Dermis microvascular lymphatic vessel endothelial cell (primary cell): Measurements from ENCODE around the gene TIMP4. TPM values are rescaled to one million over a fixed set of nuclear protein-coding genes. Genes with fewer than 3 reads are reported as not detected.

Source experiments
- DNase-seq, 2 donors: peaks; one replicate each; pipeline versions ENCODE4 v3.0.0 to v3.0.0-alpha.2; 2010; ENCODE audit warnings: low read depth in 2 of 2
- total RNA-seq: library from RNA; depleted of rRNA; stranded (reverse); fragments of >200 nt; gene quantifications from 2 replicates; pipeline ENCODE4 v1.2.1, GENCODE V29; 2014

TIMP4 gene
- total RNA-seq, 1 donor from 2014 or later, result 0.64 TPM

DNA sequence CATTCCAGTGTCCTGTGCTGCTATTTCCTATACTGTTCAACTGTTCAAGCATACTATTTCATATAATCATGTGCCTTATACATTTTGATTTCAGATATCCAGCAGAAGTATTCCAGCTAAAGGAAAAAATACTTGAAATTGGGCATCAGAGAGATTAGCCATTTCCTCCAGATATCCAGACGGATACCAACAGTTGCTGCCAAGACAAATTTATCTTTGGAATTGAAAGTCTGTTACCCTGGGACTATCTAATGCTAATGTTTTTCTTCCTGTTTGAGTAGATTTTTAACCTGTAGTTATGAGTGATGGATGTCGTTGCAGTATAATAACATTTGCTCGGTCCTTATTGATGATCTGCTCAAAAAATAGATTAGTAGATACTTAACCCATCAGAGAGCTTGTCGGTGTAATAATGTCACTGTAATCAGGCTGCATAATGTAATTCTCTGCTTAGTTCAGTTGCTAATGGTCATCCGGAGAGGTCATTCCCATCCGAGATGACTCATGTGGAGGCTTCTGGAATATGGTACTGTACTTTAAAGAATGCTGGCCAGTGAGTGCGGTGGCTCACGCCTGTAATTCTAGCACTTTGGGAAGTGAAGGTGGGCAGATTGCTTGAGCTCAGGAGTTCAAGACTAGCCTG is 51.5 kb downstream of the TIMP4 start:
- peak; percentile 50 to 81 for DNase-seq

Other genes with a start within 250 kb of the TIMP4 start
- 0.38 and 0.39 TPM in 2 replicates for gene SYN2, start 154.5 kb downstream of the TIMP4 start, total RNA-seq
- gene PPARG, start 130.2 kb upstream of the TIMP4 start, total RNA-seq, result 56.0 and 58.8 TPM in 2 replicates